ENCODE results near the gene OR8S1. TPM values are rescaled to one million over a fixed set of nuclear protein-coding genes. Genes with fewer than 3 reads are reported as not detected.
"Not testable (repeated sequence)": the region's sequence is repeated elsewhere in the genome, so short reads cannot be mapped to it uniquely, and the experiment has no call there.

The OR8S1 gene
- total RNA-seq, 1 experiment from 2014 or later, result not detected

- in situ Hi-C loops (cut with HindIII; ENCODE audit: low sequenced_read_pairs); DNase-seq (ENCODE audit: low spot score): not testable (repeated sequence)
Measured at GRCh38 chr12:48551636-48552035, 26.2 kb downstream of the OR8S1 start.

GRCh38 chr12:48553666-48554343 lies 28.4 kb downstream of the OR8S1 start:
- DNase-seq (ENCODE audit: low spot score); in situ Hi-C loops (cut with HindIII; ENCODE audit: low sequenced_read_pairs): not testable (repeated sequence)

GRCh38 chr12:48556631-48557030 lies 31.2 kb downstream of the OR8S1 start:
- in situ Hi-C loops (cut with HindIII; ENCODE audit: low sequenced_read_pairs), result no loop called here
- no peak for DNase-seq (ENCODE audit: low spot score)

GRCh38 chr12:48557919-48558318 lies 32.5 kb downstream of the OR8S1 start:
- in situ Hi-C loops (cut with HindIII; ENCODE audit: low sequenced_read_pairs), result no loop called here

GRCh38 chr12:48567731-48568130 lies 42.3 kb downstream of the OR8S1 start:
- in situ Hi-C loops (cut with HindIII; ENCODE audit: low sequenced_read_pairs), result no loop called here
- no peak for DNase-seq (ENCODE audit: low spot score)

More at GRCh38 chr12:48557919-48558318, 32.5 kb downstream of the OR8S1 start:
- no peak for DNase-seq (ENCODE audit: low spot score)

- no peak for DNase-seq (ENCODE audit: low spot score)
- in situ Hi-C loops (cut with HindIII; ENCODE audit: low sequenced_read_pairs), result no loop called here
Measured at GRCh38 chr12:48569946-48570345, 44.5 kb downstream of the OR8S1 start, which contains the start of gene LALBA. Gene LALBA, minus strand, starts transcription at chr12:48570046. Its CDS starts 26 bp downstream, at chr12:48570020.

- in situ Hi-C loops (cut with HindIII; ENCODE audit: low sequenced_read_pairs), result no loop called here
- no peak for DNase-seq (ENCODE audit: low spot score)
Measured at GRCh38 chr12:48572326-48572725, 46.9 kb downstream of the OR8S1 start.

Other genes with a start within 250 kb of the OR8S1 start
- gene ZNF641, start 174.7 kb upstream of the OR8S1 start, total RNA-seq (2014; rRNA removed; shearing (Covaris generic)), result 12.7 and 12.9 TPM in 2 replicates
- gene ANP32D, start 53.1 kb upstream of the OR8S1 start, total RNA-seq (2014; rRNA removed; shearing (Covaris generic)), result not detected in 2 replicates
- not detected in 2 replicates for gene C12orf54, start 43.1 kb upstream of the OR8S1 start, total RNA-seq (2014; rRNA removed; shearing (Covaris generic))
- not detected in 2 replicates for gene LALBA, start 44.4 kb downstream of the OR8S1 start, total RNA-seq (2014; rRNA removed; shearing (Covaris generic))
- 86.2 and 122 TPM in 2 replicates for gene KANSL2, start 156.6 kb downstream of the OR8S1 start, total RNA-seq (2014; rRNA removed; shearing (Covaris generic))
- gene CCNT1, start 191.1 kb downstream of the OR8S1 start, total RNA-seq (2014; rRNA removed; shearing (Covaris generic)), result 17.5 and 29.7 TPM in 2 replicates

Data from G401 (cell line).